HL-60 (cell line): ENCODE results near the gene KLHL20.
"Not testable (repeated sequence)": the region's sequence is repeated elsewhere in the genome, so short reads cannot be mapped to it uniquely, and the experiment has no call there.

Source experiments
- DNase-seq, 2 experiments: peaks; one replicate each; pipeline ENCODE4 v3.0.0-alpha.2; 2010 to 2020; ENCODE audit warnings: low read depth in 1 of 2, low spot score in 1 of 2
- H3K27ac ChIP-seq: fragments of 250-450 bp; sonication (Bioruptor Pico); replicated peaks from 2 replicates; pipeline ENCODE4 v1.5.1; 2020; ENCODE audit warnings: mild to moderate bottlenecking, moderate library complexity
- H3K27me3 ChIP-seq: fragments of 250-450 bp; sonication (Bioruptor Pico); 2 replicates; pipeline ENCODE4 v1.5.1; 2021; ENCODE audit warnings: mild to moderate bottlenecking, moderate library complexity; ENCODE audit not compliant: insufficient read depth, poor library complexity, severe bottlenecking
- H3K4me3 ChIP-seq: replicated peaks from 2 replicates; pipeline ENCODE4 v1.5.1; 2011; ENCODE audit warnings: mild to moderate bottlenecking, control low read depth, low read length; ENCODE audit not compliant: insufficient read depth
- GABPA ChIP-seq: IDR thresholded peaks from 2 replicates; pipeline ENCODE4 v1.6.1; 2012; ENCODE audit warnings: low read depth
- POLR2AphosphoS5 ChIP-seq: IDR thresholded peaks from 2 replicates; pipeline ENCODE4 v1.6.1; 2012; ENCODE audit warnings: low read depth
- SPI1 ChIP-seq: IDR thresholded peaks from 2 replicates; pipeline ENCODE4 v1.6.1; 2012; ENCODE audit warnings: low read depth, mild to moderate bottlenecking, borderline replicate concordance
- TF ChIP-seq, protein P1 (sequence below): IDR thresholded peaks from one replicate; pipeline ENCODE4 v1.5.1; 2011; ENCODE audit warnings: low read length, control low read depth, inconsistent platforms; ENCODE audit not compliant: insufficient read depth
- TF ChIP-seq, protein P2 (sequence below): IDR thresholded peaks from 2 replicates; pipeline ENCODE4 v1.6.1; 2012; ENCODE audit warnings: low read depth; ENCODE audit not compliant: insufficient replicate concordance

The KLHL20 gene

DNA sequence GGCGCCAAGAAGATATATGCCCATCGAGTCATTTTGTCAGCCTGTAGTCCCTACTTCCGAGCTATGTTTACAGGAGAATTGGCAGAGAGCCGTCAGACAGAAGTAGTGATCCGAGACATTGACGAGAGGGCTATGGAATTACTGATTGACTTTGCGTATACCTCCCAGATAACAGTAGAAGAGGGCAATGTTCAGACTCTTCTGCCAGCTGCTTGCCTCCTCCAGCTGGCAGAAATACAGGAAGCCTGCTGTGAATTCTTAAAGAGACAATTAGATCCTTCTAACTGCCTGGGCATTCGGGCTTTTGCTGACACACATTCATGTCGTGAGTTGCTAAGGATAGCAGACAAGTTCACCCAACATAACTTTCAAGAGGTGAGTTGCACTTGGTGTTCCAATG is 19.1 kb downstream of the KLHL20 start:
- H3K27me3 ChIP-seq, result no peaks in the 10 kb centered on the region
- DNase-seq, result no peak
- TF ChIP-seq GABPA (no peak), SPI1 (no peak), POLR2AphosphoS5 (no peak)
- TF ChIP-seq, protein P1, sequence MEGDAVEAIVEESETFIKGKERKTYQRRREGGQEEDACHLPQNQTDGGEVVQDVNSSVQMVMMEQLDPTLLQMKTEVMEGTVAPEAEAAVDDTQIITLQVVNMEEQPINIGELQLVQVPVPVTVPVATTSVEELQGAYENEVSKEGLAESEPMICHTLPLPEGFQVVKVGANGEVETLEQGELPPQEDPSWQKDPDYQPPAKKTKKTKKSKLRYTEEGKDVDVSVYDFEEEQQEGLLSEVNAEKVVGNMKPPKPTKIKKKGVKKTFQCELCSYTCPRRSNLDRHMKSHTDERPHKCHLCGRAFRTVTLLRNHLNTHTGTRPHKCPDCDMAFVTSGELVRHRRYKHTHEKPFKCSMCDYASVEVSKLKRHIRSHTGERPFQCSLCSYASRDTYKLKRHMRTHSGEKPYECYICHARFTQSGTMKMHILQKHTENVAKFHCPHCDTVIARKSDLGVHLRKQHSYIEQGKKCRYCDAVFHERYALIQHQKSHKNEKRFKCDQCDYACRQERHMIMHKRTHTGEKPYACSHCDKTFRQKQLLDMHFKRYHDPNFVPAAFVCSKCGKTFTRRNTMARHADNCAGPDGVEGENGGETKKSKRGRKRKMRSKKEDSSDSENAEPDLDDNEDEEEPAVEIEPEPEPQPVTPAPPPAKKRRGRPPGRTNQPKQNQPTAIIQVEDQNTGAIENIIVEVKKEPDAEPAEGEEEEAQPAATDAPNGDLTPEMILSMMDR, result no peak
- TF ChIP-seq, protein P2, sequence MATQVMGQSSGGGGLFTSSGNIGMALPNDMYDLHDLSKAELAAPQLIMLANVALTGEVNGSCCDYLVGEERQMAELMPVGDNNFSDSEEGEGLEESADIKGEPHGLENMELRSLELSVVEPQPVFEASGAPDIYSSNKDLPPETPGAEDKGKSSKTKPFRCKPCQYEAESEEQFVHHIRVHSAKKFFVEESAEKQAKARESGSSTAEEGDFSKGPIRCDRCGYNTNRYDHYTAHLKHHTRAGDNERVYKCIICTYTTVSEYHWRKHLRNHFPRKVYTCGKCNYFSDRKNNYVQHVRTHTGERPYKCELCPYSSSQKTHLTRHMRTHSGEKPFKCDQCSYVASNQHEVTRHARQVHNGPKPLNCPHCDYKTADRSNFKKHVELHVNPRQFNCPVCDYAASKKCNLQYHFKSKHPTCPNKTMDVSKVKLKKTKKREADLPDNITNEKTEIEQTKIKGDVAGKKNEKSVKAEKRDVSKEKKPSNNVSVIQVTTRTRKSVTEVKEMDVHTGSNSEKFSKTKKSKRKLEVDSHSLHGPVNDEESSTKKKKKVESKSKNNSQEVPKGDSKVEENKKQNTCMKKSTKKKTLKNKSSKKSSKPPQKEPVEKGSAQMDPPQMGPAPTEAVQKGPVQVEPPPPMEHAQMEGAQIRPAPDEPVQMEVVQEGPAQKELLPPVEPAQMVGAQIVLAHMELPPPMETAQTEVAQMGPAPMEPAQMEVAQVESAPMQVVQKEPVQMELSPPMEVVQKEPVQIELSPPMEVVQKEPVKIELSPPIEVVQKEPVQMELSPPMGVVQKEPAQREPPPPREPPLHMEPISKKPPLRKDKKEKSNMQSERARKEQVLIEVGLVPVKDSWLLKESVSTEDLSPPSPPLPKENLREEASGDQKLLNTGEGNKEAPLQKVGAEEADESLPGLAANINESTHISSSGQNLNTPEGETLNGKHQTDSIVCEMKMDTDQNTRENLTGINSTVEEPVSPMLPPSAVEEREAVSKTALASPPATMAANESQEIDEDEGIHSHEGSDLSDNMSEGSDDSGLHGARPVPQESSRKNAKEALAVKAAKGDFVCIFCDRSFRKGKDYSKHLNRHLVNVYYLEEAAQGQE, result no peak
- H3K27ac ChIP-seq, result no peak overlapping the region
- no peak overlapping the region for H3K4me3 ChIP-seq

DNA sequence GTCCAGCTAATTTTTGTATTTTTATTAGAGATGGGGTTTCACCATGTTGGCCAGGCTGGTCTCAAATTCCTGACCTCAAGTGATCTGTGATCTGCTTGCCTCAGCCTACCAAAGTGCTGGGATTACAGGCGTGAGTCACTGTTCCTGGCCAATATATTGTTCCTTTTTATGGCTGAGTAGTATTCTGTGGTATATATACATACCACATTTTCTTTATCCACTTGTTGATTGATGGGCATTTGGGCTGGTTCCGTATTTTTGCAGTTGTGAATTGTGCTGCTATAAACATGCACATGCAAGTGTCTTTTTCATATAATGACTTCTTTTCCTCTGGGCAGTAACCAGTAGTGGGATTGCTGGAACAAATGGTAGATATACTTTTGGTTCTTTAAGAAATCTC is 21.3 kb downstream of the KLHL20 start:
- not testable (repeated sequence) for H3K27ac ChIP-seq, DNase-seq

DNA sequence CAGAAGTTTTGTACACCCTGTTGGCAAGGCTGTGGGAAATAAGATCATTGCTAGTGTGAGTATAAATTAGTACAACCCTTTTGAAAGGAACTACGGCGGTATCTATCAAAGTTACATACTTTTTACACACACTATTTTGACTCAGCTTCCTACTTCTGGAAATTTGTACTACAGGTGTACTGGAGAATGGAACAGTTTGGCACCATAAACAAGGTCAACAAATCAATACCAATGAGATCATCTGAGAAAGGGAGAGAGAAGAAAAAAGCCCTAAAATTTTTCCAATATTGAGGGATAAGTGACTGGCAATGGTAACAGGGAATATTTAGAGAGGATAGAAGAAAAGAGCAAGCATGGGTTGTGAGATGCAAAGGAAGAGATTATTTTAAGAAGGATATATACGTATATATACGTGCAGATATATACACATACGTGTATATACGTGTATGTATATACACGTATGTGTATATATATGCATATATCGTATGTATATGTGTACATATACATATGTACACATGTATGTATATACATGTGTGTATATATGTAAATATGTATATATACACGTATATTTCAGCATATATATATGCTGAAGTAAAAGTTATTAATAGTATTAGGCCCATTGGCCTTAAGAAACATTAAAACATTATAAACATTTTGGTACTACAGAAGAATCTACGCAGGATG is 27.6 kb downstream of the KLHL20 start:
- H3K27me3 ChIP-seq, result no peaks in the 10 kb centered on the region
- H3K4me3 ChIP-seq, result no peak overlapping the region
- DNase-seq, result no peak
- TF ChIP-seq, protein P1, result no peak
- no peak for TF ChIP-seq SPI1
- TF ChIP-seq POLR2AphosphoS5, result no peak
- TF ChIP-seq GABPA, result no peak
- TF ChIP-seq, protein P2, result no peak
- H3K27ac ChIP-seq, result no peak overlapping the region

More for the DNA sequence above, 21.3 kb downstream of the KLHL20 start:
- not testable (repeated sequence) for H3K4me3 ChIP-seq, H3K27me3 ChIP-seq

DNA sequence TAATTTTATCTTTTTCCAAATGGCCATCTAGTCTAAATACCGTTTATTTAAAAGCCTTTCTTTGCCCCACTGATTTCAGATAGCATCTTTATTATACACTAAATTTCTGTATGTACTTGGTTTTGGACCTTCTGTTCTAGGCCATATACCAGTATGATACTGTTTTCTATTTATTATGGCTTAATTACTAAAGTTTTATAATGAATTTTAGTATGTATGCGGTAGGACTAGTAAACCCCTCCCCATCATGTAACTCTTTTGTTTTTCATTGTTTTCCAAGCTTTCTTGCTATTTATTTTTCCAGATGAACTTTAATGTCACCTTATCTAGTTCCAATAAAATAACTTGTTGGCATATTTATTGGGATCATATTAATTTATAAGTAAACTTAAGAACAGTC is 29.9 kb downstream of the KLHL20 start:
- no peak for DNase-seq
- H3K27ac ChIP-seq, result no peak overlapping the region
- TF ChIP-seq, protein P1, result no peak
- TF ChIP-seq POLR2AphosphoS5 (no peak), SPI1 (no peak), GABPA (no peak)
- TF ChIP-seq, protein P2, result no peak
- no peaks in the 10 kb centered on the region for H3K27me3 ChIP-seq
- H3K4me3 ChIP-seq, result no peak overlapping the region
